A172 (cell line): Measurements from ENCODE around the gene RFPL4A. TPM values are rescaled to one million over a fixed set of nuclear protein-coding genes. Genes with fewer than 3 reads are reported as not detected.

Source experiments
- DNase-seq: peaks from one replicate; pipeline ENCODE4 v3.0.0-alpha.2; 2015; ENCODE audit warnings: low spot score
- total RNA-seq: library from RNA; depleted of rRNA; stranded (reverse); fragments of >200 nt; shearing (Covaris generic); gene quantifications from 2 replicates; pipeline ENCODE4 v1.2.3, GENCODE V29; 2014; rRNA removed

The RFPL4A gene
- total RNA-seq, 1 experiment from 2014 or later: not detected

- DNase-seq: no peak
These were observed 43.4 kb downstream of the RFPL4A start for GRCh38 chr19:55802281-55802680.

- DNase-seq: peak; percentile 97
These were observed 50.6 kb downstream of the RFPL4A start for GRCh38 chr19:55809381-55810058.

GRCh38 chr19:55811340-55811739, 52.4 kb downstream of the RFPL4A start:
- DNase-seq: no peak

- no peak for DNase-seq
These were observed 53.6 kb downstream of the RFPL4A start for GRCh38 chr19:55812449-55812848.

Other genes starting within 250 kb of the RFPL4A start
- 0.38 TPM in 1 of 2 replicates, not detected in the other for gene SBK2, start 222.0 kb upstream of the RFPL4A start, total RNA-seq
- gene SBK3, start 213.6 kb upstream of the RFPL4A start, total RNA-seq: 0.19 and 0.81 TPM in 2 replicates
- gene ZNF579, start 178.2 kb upstream of the RFPL4A start, total RNA-seq: 7.9 and 16.6 TPM in 2 replicates
- gene FIZ1, start 159.6 kb upstream of the RFPL4A start, total RNA-seq: 11.5 and 11.7 TPM in 2 replicates
- 20.0 and 23.7 TPM in 2 replicates for gene ZNF524, start 158.8 kb upstream of the RFPL4A start, total RNA-seq
- gene ZNF865, start 153.4 kb upstream of the RFPL4A start, total RNA-seq: 0.81 and 1.4 TPM in 2 replicates
- gene ZNF784, start 134.5 kb upstream of the RFPL4A start, total RNA-seq: 0.62 and 6.5 TPM in 2 replicates
- 13.0 and 21.6 TPM in 2 replicates for gene ZNF580, start 118.1 kb upstream of the RFPL4A start, total RNA-seq
- 7.3 and 20.2 TPM in 2 replicates for gene ZNF581, start 115.4 kb upstream of the RFPL4A start, total RNA-seq
- 2.6 and 6.0 TPM in 2 replicates for gene CCDC106, start 110.9 kb upstream of the RFPL4A start, total RNA-seq
- 143 and 169 TPM in 2 replicates for gene U2AF2, start 104.1 kb upstream of the RFPL4A start, total RNA-seq
- 135 and 138 TPM in 2 replicates for gene EPN1, start 83.9 kb upstream of the RFPL4A start, total RNA-seq
- not detected in 2 replicates for gene NLRP9, start 20.7 kb upstream of the RFPL4A start, total RNA-seq
- gene RFPL4AL1, start 10.0 kb downstream of the RFPL4A start, total RNA-seq: 1.6 TPM in 1 of 2 replicates, not detected in the other
- gene NLRP11, start 72.9 kb downstream of the RFPL4A start, total RNA-seq: 2.5 and 4.9 TPM in 2 replicates
- 0.03 TPM in 1 of 2 replicates, not detected in the other for gene NLRP4, start 77.4 kb downstream of the RFPL4A start, total RNA-seq
- gene NLRP13, start 173.2 kb downstream of the RFPL4A start, total RNA-seq: not detected in 2 replicates
- not detected in 2 replicates for gene NLRP8, start 188.7 kb downstream of the RFPL4A start, total RNA-seq
- gene NLRP5, start 227.7 kb downstream of the RFPL4A start, total RNA-seq: 0.24 TPM in 1 of 2 replicates, not detected in the other